Smooth muscle cell (in vitro differentiated cells): Measurements from ENCODE around the gene TDRD1. TPM values are rescaled to one million over a fixed set of nuclear protein-coding genes. Genes with fewer than 3 reads are reported as not detected.
A peak's percentile ranks its signal among the peaks of the same experiment; 100 is the strongest.

Experiments used
- DNase-seq: peaks from one replicate; lab custom pipeline; 2025; ENCODE audit not compliant: unreplicated experiment; lab: John Stamatoyannopoulos, UW
- H2AFZ ChIP-seq: fragments of 200-600 bp; sonication (generic); 2 replicates; pipeline ENCODE4 v1.6.0; 2016; ENCODE audit warnings: antibody characterized with exemption, low read depth, mild to moderate bottlenecking
- H3F3A ChIP-seq: fragments of 200-600 bp; sonication (generic); 2 replicates; pipeline ENCODE4 v1.6.0; 2017; ENCODE audit warnings: antibody characterized with exemption, low read depth
- H3K27ac ChIP-seq: fragments of 200-600 bp; sonication (generic); 2 replicates; pipeline ENCODE4 v1.5.1; 2016; ENCODE audit warnings: low read depth, mild to moderate bottlenecking
- H3K27me3 ChIP-seq: fragments of 200-600 bp; sonication (generic); 2 replicates; pipeline ENCODE4 v1.6.1; 2016; ENCODE audit warnings: low read depth, mild to moderate bottlenecking
- H3K36me3 ChIP-seq: fragments of 200-600 bp; sonication (generic); 2 replicates; pipeline ENCODE4 v1.5.1; 2016; ENCODE audit warnings: low read depth
- H3K4me1 ChIP-seq: fragments of 200-600 bp; sonication (generic); 2 replicates; pipeline ENCODE4 v1.5.1; 2016; ENCODE audit warnings: low read depth
- H3K4me2 ChIP-seq: fragments of 200-600 bp; sonication (generic); 2 replicates; pipeline ENCODE4 v1.6.0; 2016; ENCODE audit warnings: mild to moderate bottlenecking
- H3K4me3 ChIP-seq: fragments of 200-600 bp; sonication (generic); 2 replicates; pipeline ENCODE4 v1.5.1; 2016; ENCODE audit warnings: mild to moderate bottlenecking
- H3K79me2 ChIP-seq: fragments of 200-600 bp; sonication (generic); 2 replicates; pipeline ENCODE4 v1.6.0; 2016; ENCODE audit warnings: low read depth, mild to moderate bottlenecking
- H3K9ac ChIP-seq: fragments of 200-600 bp; sonication (generic); 2 replicates; pipeline ENCODE4 v1.6.0; 2016; ENCODE audit warnings: low read depth
- H3K9me3 ChIP-seq: fragments of 200-600 bp; sonication (generic); replicated peaks from 2 replicates; pipeline ENCODE4 v1.5.1; 2016; ENCODE audit warnings: low read depth
- H4K20me1 ChIP-seq: fragments of 200-600 bp; sonication (generic); 2 replicates; pipeline ENCODE4 v1.6.0; 2016; ENCODE audit warnings: low read depth
- WGBS: methylation state at CpG from one replicate; pipeline ENCODE4 v1.1.7; 2016; ENCODE audit warnings: low lambda C conversion rate; 5-methylcytosine and 5-hydroxymethylcytosine counted together
- polyA plus RNA-seq: library from polyadenylated mRNA; unstranded; fragments of >200 nt; fragmentation: Nextera tagmentation; extraction: Ambion mirVana; gene quantifications from 2 replicates; pipeline ENCODE4 v1.2.1, GENCODE V29; 2016
- total RNA-seq: library from RNA; depleted of rRNA; stranded (reverse); fragments of >200 nt; gene quantifications from 2 replicates; pipeline ENCODE4 v1.2.3, GENCODE V29; 2014
- TF ChIP-seq, protein P1 (sequence below): fragments of 200-600 bp; sonication (generic); IDR thresholded peaks from 2 replicates; pipeline ENCODE4 v1.5.1; 2017; ENCODE audit warnings: borderline replicate concordance, mild to moderate bottlenecking, antibody characterized with exemption; ENCODE audit not compliant: insufficient read depth, poor library complexity, severe bottlenecking

TDRD1 gene
- total and polyA plus RNA-seq, 2 experiments from 2014 or later = not detected

DNA sequence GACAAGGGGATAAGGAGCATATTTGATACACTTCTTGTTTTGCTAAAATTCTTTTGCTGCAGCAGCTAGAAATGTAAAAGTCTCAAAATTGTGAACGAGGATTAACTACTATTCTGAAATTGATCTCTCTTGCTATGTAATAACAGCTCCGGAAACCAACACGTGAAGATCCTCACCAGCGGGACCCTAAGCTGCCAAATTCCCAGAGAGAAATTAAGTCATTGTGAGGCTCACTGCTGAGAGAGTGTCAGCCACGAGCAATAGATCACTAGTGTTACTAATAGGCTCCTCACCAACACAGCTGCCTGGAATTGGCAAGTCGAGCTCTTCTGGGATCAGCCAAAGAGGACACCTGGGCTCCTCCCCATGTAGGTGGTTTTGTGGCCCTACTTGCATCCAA lies 54.3 kb downstream of the TDRD1 start:
- Histone ChIP-seq H3K36me3 (no peaks in the 10 kb centered on the region), H3K9me3 (no peaks in the 10 kb centered on the region), H4K20me1 (no peaks in the 10 kb centered on the region), H2AFZ (no peak overlapping the region), H3K4me2 (no peak overlapping the region), H3K4me3 (no peak overlapping the region), H3K27ac (no peak overlapping the region), H3F3A (no peaks in the 10 kb centered on the region), H3K27me3 (peaks cover 32% of the 10 kb centered on the region), H3K4me1 (no peaks in the 10 kb centered on the region), H3K9ac (no peak overlapping the region), H3K79me2 (no peaks in the 10 kb centered on the region)
- TF ChIP-seq, protein P1, sequence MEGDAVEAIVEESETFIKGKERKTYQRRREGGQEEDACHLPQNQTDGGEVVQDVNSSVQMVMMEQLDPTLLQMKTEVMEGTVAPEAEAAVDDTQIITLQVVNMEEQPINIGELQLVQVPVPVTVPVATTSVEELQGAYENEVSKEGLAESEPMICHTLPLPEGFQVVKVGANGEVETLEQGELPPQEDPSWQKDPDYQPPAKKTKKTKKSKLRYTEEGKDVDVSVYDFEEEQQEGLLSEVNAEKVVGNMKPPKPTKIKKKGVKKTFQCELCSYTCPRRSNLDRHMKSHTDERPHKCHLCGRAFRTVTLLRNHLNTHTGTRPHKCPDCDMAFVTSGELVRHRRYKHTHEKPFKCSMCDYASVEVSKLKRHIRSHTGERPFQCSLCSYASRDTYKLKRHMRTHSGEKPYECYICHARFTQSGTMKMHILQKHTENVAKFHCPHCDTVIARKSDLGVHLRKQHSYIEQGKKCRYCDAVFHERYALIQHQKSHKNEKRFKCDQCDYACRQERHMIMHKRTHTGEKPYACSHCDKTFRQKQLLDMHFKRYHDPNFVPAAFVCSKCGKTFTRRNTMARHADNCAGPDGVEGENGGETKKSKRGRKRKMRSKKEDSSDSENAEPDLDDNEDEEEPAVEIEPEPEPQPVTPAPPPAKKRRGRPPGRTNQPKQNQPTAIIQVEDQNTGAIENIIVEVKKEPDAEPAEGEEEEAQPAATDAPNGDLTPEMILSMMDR = no peak
- 76% methylated on average over 6 of the region's 6 CpGs for WGBS
- DNase-seq = no peak

DNA sequence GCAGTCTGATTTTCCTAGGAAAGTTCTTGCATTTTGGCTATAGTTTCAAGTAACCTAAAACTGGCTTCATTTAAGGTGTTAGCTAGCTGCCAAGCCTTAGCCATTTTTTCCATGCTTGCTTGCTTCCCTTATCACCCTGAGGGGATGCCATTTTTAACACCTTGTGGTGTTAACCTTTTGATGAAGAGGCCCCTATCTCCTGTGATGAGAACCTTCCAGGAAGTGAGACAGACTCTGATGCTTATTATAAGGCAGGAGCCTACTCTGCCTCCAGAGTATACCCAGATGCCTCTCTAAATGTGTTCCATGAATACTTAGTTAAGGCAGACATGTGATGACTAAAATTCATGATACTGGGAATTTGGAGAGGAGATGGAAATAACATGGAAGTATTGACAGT lies 55.0 kb downstream of the TDRD1 start:
- H3K27ac ChIP-seq = no peak overlapping the region
- no peaks in the 10 kb centered on the region for H3K9me3 ChIP-seq
- DNase-seq = no peak
- H3K36me3 ChIP-seq = no peaks in the 10 kb centered on the region
- no peaks in the 10 kb centered on the region for H4K20me1 ChIP-seq
- no peaks in the 10 kb centered on the region for H3K4me1 ChIP-seq
- no peak overlapping the region for H2AFZ ChIP-seq
- no peaks in the 10 kb centered on the region for H3K79me2 ChIP-seq
- no peak overlapping the region for H3K4me2 ChIP-seq
- peaks cover 39% of the 10 kb centered on the region for H3K27me3 ChIP-seq
- H3K4me3 ChIP-seq = no peak overlapping the region
- no peak overlapping the region for H3K9ac ChIP-seq
- H3F3A ChIP-seq = no peaks in the 10 kb centered on the region
- TF ChIP-seq, protein P1 = no peak

DNA sequence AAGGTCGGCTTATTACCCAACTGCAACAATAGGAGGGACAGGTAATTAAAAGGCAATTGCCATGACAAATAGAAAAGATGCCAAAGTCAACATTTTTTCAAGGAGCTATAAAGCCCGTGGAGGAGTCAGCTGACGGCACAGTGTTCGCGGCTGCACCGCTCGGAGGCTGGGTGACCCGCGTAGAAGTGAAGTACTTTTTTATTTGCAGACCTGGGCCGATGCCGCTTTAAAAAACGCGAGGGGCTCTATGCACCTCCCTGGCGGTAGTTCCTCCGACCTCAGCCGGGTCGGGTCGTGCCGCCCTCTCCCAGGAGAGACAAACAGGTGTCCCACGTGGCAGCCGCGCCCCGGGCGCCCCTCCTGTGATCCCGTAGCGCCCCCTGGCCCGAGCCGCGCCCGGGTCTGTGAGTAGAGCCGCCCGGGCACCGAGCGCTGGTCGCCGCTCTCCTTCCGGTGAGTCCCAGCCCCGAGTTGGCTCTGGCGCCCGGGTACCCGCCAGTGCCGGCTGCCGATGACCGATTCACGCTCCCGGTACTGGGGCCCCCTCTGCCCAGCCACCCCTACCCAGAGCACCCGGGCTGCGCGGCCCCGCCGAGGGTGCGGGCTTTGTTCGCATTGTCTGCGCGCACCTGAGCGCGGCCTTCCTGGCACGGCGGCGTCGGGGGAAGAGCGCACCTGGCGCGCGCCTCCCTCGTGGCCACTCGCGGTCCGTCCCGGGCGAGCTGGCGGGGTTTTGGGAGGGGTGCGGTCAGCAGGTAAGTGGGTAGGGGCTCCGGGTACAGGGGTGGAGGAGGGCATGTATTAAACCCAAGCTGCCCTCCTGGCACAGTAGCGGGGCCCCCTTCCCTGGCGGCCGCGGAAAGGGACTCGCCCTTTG lies 60.2 kb downstream of the TDRD1 start, which contains the start of gene VWA2:
TSS of gene VWA2 (plus strand) at position 138 of the 877 bp plus-strand sequence. CDS start 9,460 bp downstream, outside the sequence.
- Histone ChIP-seq H3K4me3 (peak within 1 kb of the TSS; percentile 45), H3K9me3 (no peaks in the 10 kb centered on the region), H3K27ac (no peak within 1 kb of the TSS), H3F3A (no peaks in the 10 kb centered on the region), H3K9ac (no peak within 1 kb of the TSS), H3K4me2 (peak within 1 kb of the TSS; percentile 87), H3K4me1 (peaks cover 4% of the 10 kb centered on the region), H4K20me1 (no peaks in the 10 kb centered on the region), H3K27me3 (peaks cover 86% of the 10 kb centered on the region), H3K79me2 (no peaks in the 10 kb centered on the region), H2AFZ (peak within 1 kb of the TSS; percentile 20), H3K36me3 (no peaks in the 10 kb centered on the region)
- WGBS = 4% methylated on average over 79 of the region's 79 CpGs
- TF ChIP-seq, protein P1 = peak; percentile 13
- no peak for DNase-seq
